DMS153 (cell line): ENCODE measurements around the gene KRTAP9-3.
"Not testable (repeated sequence)": the region's sequence is repeated elsewhere in the genome, so short reads cannot be mapped to it uniquely, and the experiment has no call there.

Experiments
- DNase-seq: peaks from one replicate; lab custom pipeline; 2025; lab: John Stamatoyannopoulos, UW

Gene KRTAP9-3

GRCh38 chr17:41251261-41251660, 19.0 kb downstream of the KRTAP9-3 start:
- no peak for DNase-seq

- no peak for DNase-seq
Observed at GRCh38 chr17:41254861-41255260, 22.6 kb downstream of the KRTAP9-3 start.

GRCh38 chr17:41255381-41256290, 23.4 kb downstream of the KRTAP9-3 start, which contains the start of gene KRTAP9-9:
TSS of gene KRTAP9-9 (plus strand) at chr17:41255384.
- DNase-seq: not testable (repeated sequence)

- DNase-seq: no peak
Observed at GRCh38 chr17:41256291-41256685, 24.0 kb downstream of the KRTAP9-3 start.

- no peak for DNase-seq
Observed at GRCh38 chr17:41258406-41258805, 26.2 kb downstream of the KRTAP9-3 start.

- DNase-seq: no peak
Observed at GRCh38 chr17:41263212-41263611, 31.0 kb downstream of the KRTAP9-3 start.

- no peak for DNase-seq
Observed at GRCh38 chr17:41264599-41264998, 32.4 kb downstream of the KRTAP9-3 start.

GRCh38 chr17:41265078-41265477, 32.8 kb downstream of the KRTAP9-3 start, which contains the start of gene KRTAP9-6:
TSS of gene KRTAP9-6 (plus strand) at chr17:41265378. CDS start at chr17:41265378, 0 bp downstream.
- no peak for DNase-seq

- no peak for DNase-seq
Observed at GRCh38 chr17:41267711-41268110, 35.5 kb downstream of the KRTAP9-3 start.

- not testable (repeated sequence) for DNase-seq
Observed at GRCh38 chr17:41271323-41271722, 39.1 kb downstream of the KRTAP9-3 start.

GRCh38 chr17:41271858-41272257, 39.6 kb downstream of the KRTAP9-3 start:
- no peak for DNase-seq

GRCh38 chr17:41275648-41276190, 43.5 kb downstream of the KRTAP9-3 start, which contains the start of gene KRTAP9-7:
TSS of gene KRTAP9-7 (plus strand) at chr17:41275698. CDS start at chr17:41275698, 0 bp downstream.
- not testable (repeated sequence) for DNase-seq

- no peak for DNase-seq
Observed at GRCh38 chr17:41278176-41278955, 46.1 kb downstream of the KRTAP9-3 start.
